ENCODE measurements around the gene SHISA6.

SHISA6 gene

DNA sequence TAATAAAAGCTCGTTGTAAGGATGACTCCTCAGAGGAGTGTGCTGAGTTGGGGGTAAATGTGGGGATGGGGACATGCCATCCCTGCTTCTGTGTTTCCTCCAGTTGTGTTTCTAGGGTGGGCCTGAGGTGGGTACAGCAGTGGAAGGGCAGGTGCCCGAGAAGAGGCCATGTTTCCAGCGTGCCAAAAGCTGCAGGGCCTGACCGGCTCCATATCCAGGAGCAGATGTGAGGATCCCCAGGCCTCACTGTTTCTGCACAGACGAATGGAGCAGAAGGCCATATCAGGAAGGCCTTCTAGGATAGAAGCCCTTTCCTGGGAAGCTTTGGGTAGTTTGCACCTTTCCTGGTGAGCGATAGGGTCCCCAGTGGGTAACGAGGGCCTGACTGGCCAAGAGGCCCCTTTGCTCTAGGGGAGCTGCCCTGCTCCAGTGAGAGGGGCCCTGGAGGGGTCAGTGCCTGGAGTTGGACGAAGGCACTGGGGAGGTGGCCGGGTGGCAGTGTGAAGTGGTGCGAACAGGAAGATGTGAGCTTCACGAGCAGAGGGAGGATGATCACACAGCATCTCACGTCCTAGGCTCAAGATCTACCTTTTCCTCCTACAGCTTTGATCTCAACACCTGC, 62.9 kb downstream of the SHISA6 start:
- H3K4me1 ChIP-seq (ENCODE audit: insufficient read depth, low read length, severe bottlenecking): no peaks in the 10 kb centered on the region

DNA sequence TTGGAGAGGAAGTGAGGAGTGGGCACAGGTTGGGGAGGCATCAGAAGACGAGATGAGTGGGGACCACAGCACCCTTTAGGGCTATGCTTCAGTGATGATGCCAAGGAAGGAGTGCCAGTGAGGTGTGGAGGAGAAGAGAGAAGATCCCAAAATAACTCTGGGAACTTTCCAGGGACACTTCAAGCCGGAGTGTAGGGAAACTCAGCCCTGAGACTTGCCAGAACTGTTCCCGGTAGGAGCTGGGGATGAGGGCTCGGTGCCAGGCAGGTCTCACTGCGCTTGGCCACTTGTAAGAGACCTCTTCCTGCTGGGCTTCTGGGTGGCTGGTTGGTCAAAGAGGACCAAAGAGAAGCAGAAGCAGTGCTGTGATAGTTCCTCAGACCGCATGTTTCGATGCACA, 63.6 kb downstream of the SHISA6 start:
- H3K9ac ChIP-seq (ENCODE audit: low read length): no peak overlapping the region
- H3K27ac ChIP-seq (ENCODE audit: low read depth, low read length, poor library complexity, severe bottlenecking): no peak overlapping the region
- H3K9me2 ChIP-seq (ENCODE audit: low read depth, low read length): no peaks in the 10 kb centered on the region
- H3K27me3 ChIP-seq (ENCODE audit: insufficient read depth, low read length): no peaks in the 10 kb centered on the region
- H2AFZ ChIP-seq (ENCODE audit: low read length): no peak overlapping the region
- H3K4me3 ChIP-seq (ENCODE audit: low read depth, low read length, poor library complexity, severe bottlenecking): no peak overlapping the region
- no peaks in the 10 kb centered on the region for H3K4me1 ChIP-seq (ENCODE audit: insufficient read depth, low read length, severe bottlenecking)
- H3K4me2 ChIP-seq (ENCODE audit: low read length): no peak overlapping the region
- no peaks in the 10 kb centered on the region for H3K36me3 ChIP-seq (ENCODE audit: insufficient read depth, low read length)
- H3K9me3 ChIP-seq (ENCODE audit: low read length): no peaks in the 10 kb centered on the region
- H3F3A ChIP-seq (ENCODE audit: insufficient read depth, low read length): no peaks in the 10 kb centered on the region
- no peaks in the 10 kb centered on the region for H4K20me1 ChIP-seq (ENCODE audit: insufficient read depth, low read length)
- H3K79me2 ChIP-seq (ENCODE audit: insufficient read depth, low read length): no peaks in the 10 kb centered on the region
- no peak for TF ChIP-seq EZH2 (IDR thresholded peaks at IDR 0.05; ENCODE audit: borderline replicate concordance, low read length)
- no peak for TF ChIP-seq CTCF (IDR thresholded peaks at IDR 0.05; ENCODE audit: low read length)

More for the DNA sequence above, 62.9 kb downstream of the SHISA6 start:
- Histone ChIP-seq H3K27me3 (ENCODE audit: insufficient read depth, low read length) (no peaks in the 10 kb centered on the region), H3K9ac (ENCODE audit: low read length) (no peak overlapping the region), H3K27ac (ENCODE audit: low read depth, low read length, poor library complexity, severe bottlenecking) (no peak overlapping the region), H3K79me2 (ENCODE audit: insufficient read depth, low read length) (no peaks in the 10 kb centered on the region), H3K9me2 (ENCODE audit: low read depth, low read length) (no peaks in the 10 kb centered on the region), H3K9me3 (ENCODE audit: low read length) (no peaks in the 10 kb centered on the region), H3K4me3 (ENCODE audit: low read depth, low read length, poor library complexity, severe bottlenecking) (no peak overlapping the region), H4K20me1 (ENCODE audit: insufficient read depth, low read length) (no peaks in the 10 kb centered on the region), H3F3A (ENCODE audit: insufficient read depth, low read length) (no peaks in the 10 kb centered on the region), H3K4me2 (ENCODE audit: low read length) (no peak overlapping the region), H3K36me3 (ENCODE audit: insufficient read depth, low read length) (no peaks in the 10 kb centered on the region), H2AFZ (ENCODE audit: low read length) (no peak overlapping the region)
- no peak for TF ChIP-seq EZH2 (IDR thresholded peaks at IDR 0.05; ENCODE audit: borderline replicate concordance, low read length)
- TF ChIP-seq CTCF (IDR thresholded peaks at IDR 0.05; ENCODE audit: low read length): no peak

DNA sequence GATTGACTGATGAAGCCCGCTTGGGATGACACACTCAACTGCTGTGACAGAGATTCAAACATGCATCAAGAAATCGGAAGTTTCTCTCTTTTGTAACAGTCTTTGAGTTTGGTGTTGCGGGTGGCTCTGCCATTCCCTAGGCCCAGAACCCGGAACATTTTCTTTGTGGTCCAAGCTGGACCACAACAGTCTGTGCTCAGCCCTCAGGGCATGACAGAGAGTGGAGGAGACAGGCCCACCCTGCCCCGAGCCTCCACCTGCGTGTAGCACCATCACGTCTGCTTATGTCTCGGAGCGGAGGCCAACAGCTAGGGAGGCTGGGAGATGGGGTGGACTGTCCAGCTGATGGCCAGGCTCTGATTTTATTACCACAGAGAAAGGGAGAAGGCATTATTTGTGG, 64.5 kb downstream of the SHISA6 start:
- TF ChIP-seq EZH2 (IDR thresholded peaks at IDR 0.05; ENCODE audit: borderline replicate concordance, low read length) (no peak), CTCF (IDR thresholded peaks at IDR 0.05; ENCODE audit: low read length) (no peak)
- Histone ChIP-seq H3K4me2 (ENCODE audit: low read length) (no peak overlapping the region), H3K27me3 (ENCODE audit: insufficient read depth, low read length) (no peaks in the 10 kb centered on the region), H3K27ac (ENCODE audit: low read depth, low read length, poor library complexity, severe bottlenecking) (no peak overlapping the region), H3F3A (ENCODE audit: insufficient read depth, low read length) (no peaks in the 10 kb centered on the region), H3K36me3 (ENCODE audit: insufficient read depth, low read length) (no peaks in the 10 kb centered on the region), H2AFZ (ENCODE audit: low read length) (no peak overlapping the region), H3K79me2 (ENCODE audit: insufficient read depth, low read length) (no peaks in the 10 kb centered on the region), H3K9me3 (ENCODE audit: low read length) (no peaks in the 10 kb centered on the region), H3K9ac (ENCODE audit: low read length) (no peak overlapping the region), H3K4me1 (ENCODE audit: insufficient read depth, low read length, severe bottlenecking) (no peaks in the 10 kb centered on the region), H3K9me2 (ENCODE audit: low read depth, low read length) (no peaks in the 10 kb centered on the region), H3K4me3 (ENCODE audit: low read depth, low read length, poor library complexity, severe bottlenecking) (no peak overlapping the region), H4K20me1 (ENCODE audit: insufficient read depth, low read length) (no peaks in the 10 kb centered on the region)
